GM19395 (cell line): Measurements from ENCODE around the gene ZNF792.
"Not testable (repeated sequence)": the region's sequence is repeated elsewhere in the genome, so short reads cannot be mapped to it uniquely, and the experiment has no call there.

Source experiments
- ATAC-seq: cut with Tn5 transposase; IDR thresholded peaks from one replicate; pipeline ENCODE4 v1.9.1; 2021; ENCODE audit warnings: mild to moderate bottlenecking, moderate library complexity; ENCODE audit not compliant: unreplicated experiment

Gene ZNF792

GRCh38 chr19:34972163-34972705 is 8.2 kb upstream of the ZNF792 start:
- ATAC-seq: no peak

- not testable (repeated sequence) for ATAC-seq
Measured at GRCh38 chr19:34970185-34970780, 6.3 kb upstream of the ZNF792 start.

GRCh38 chr19:34969721-34970120 is 5.7 kb upstream of the ZNF792 start:
- ATAC-seq: no peak

GRCh38 chr19:34967551-34967950 is 3.5 kb upstream of the ZNF792 start:
- no peak for ATAC-seq

GRCh38 chr19:34965505-34965904 is 1.5 kb upstream of the ZNF792 start:
- not testable (repeated sequence) for ATAC-seq

GRCh38 chr19:34964598-34964997 is 569 bp upstream of the ZNF792 start:
- no peak for ATAC-seq

- ATAC-seq: no peak
Measured at GRCh38 chr19:34962687-34963572, 1.1 kb downstream of the ZNF792 start.

GRCh38 chr19:34961775-34962686 is 2.0 kb downstream of the ZNF792 start:
- ATAC-seq: no peak

GRCh38 chr19:34960940-34961679 is 2.9 kb downstream of the ZNF792 start:
- ATAC-seq: no peak

GRCh38 chr19:34960103-34960805 is 3.8 kb downstream of the ZNF792 start:
- ATAC-seq: no peak

- no peak for ATAC-seq
Measured at GRCh38 chr19:34959021-34959420, 5.0 kb downstream of the ZNF792 start.

GRCh38 chr19:34957830-34958751 is 5.9 kb downstream of the ZNF792 start:
- ATAC-seq: no peak

- no peak for ATAC-seq
Measured at GRCh38 chr19:34953092-34953491, 10.9 kb downstream of the ZNF792 start.

- no peak for ATAC-seq
Measured at GRCh38 chr19:34943861-34944573, 20.0 kb downstream of the ZNF792 start.

GRCh38 chr19:34938886-34939285 is 25.1 kb downstream of the ZNF792 start:
- ATAC-seq: no peak

GRCh38 chr19:34936184-34936583 is 27.8 kb downstream of the ZNF792 start:
- no peak for ATAC-seq

- ATAC-seq: no peak
Measured at GRCh38 chr19:34932494-34932893, 31.5 kb downstream of the ZNF792 start.
